Breast epithelium (tissue), 4 donors: ENCODE results near the gene NYNRIN. TPM values are rescaled to one million over a fixed set of nuclear protein-coding genes. Genes with fewer than 3 reads are reported as not detected.

Source experiments
- DNase-seq, 2 donors: peaks; one replicate each; pipeline ENCODE4 v3.0.0-alpha.2; 2019; ENCODE audit warnings: low spot score in 2 of 2
- H3K27ac ChIP-seq, 2 donors: fragments of 200-600 bp; sonication (generic) in 1 of 2; one replicate each; pipeline ENCODE4 v1.5.1; 2016 to 2019; ENCODE audit warnings: mild to moderate bottlenecking in 1 of 2
- H3K27me3 ChIP-seq, 2 donors: fragments of 200-600 bp; sonication (generic) in 1 of 2; one replicate each; pipeline versions ENCODE4 v1.5.1 to v1.6.0; 2017 to 2019; ENCODE audit warnings: control low read depth in 1 of 2, mild to moderate bottlenecking in 1 of 2
- H3K36me3 ChIP-seq: fragments of 200-600 bp; one replicate; pipeline ENCODE4 v1.5.1; 2019
- H3K4me1 ChIP-seq, 2 donors: fragments of 200-600 bp; sonication (generic); one replicate each; pipeline ENCODE4 v1.5.1; 2016 to 2019; ENCODE audit warnings: control low read depth in 1 of 2
- H3K4me3 ChIP-seq, 3 donors: fragments of 200-600 bp; sonication (generic); 1 replicate in 2 of 3; 2 replicates in 1 of 3; pipeline ENCODE4 v1.5.1; 2016 to 2019; ENCODE audit warnings: mild to moderate bottlenecking in 3 of 3, moderate library complexity in 2 of 3
- H3K9me3 ChIP-seq, 2 donors: fragments of 200-600 bp; sonication (generic) in 1 of 2; one replicate each; pipeline ENCODE4 v1.5.1; 2016 to 2019; ENCODE audit warnings: control low read depth in 1 of 2
- POLR2A ChIP-seq: fragments of 450-650 bp; IDR thresholded peaks from one replicate; pipeline ENCODE4 v1.6.1; 2016; ENCODE audit warnings: antibody characterized with exemption, mild to moderate bottlenecking, moderate library complexity
- POLR2AphosphoS5 ChIP-seq, 3 donors: sonication (generic); formaldehyde crosslinking; IDR thresholded peaks; one replicate each; pipeline ENCODE4 v1.6.1; 2017; ENCODE audit warnings: antibody characterized with exemption in 3 of 3
- intact Hi-C: fragments of 100-400 bp; cut with DNase I; formaldehyde crosslinking; loops from one replicate; pipeline ENCODE4 v1.15.1; 2023; ENCODE audit warnings: low total_unique reads
- total RNA-seq, 3 donors: library from RNA; depleted of rRNA; stranded (reverse); fragments of >200 nt; gene quantifications; one replicate each; pipeline ENCODE4 v1.1.0, GENCODE V29; 2016
- TF ChIP-seq, protein P1 (sequence below), 3 donors: fragments of 450-650 bp; IDR thresholded peaks; one replicate each; pipeline ENCODE4 v1.5.1; 2016 to 2017; ENCODE audit warnings: antibody characterized with exemption in 3 of 3, mild to moderate bottlenecking in 3 of 3, moderate library complexity in 3 of 3

NYNRIN gene
- total RNA-seq, 3 donors from 2014 or later, result 6.4 to 8.2 (median 7.7) TPM

DNA sequence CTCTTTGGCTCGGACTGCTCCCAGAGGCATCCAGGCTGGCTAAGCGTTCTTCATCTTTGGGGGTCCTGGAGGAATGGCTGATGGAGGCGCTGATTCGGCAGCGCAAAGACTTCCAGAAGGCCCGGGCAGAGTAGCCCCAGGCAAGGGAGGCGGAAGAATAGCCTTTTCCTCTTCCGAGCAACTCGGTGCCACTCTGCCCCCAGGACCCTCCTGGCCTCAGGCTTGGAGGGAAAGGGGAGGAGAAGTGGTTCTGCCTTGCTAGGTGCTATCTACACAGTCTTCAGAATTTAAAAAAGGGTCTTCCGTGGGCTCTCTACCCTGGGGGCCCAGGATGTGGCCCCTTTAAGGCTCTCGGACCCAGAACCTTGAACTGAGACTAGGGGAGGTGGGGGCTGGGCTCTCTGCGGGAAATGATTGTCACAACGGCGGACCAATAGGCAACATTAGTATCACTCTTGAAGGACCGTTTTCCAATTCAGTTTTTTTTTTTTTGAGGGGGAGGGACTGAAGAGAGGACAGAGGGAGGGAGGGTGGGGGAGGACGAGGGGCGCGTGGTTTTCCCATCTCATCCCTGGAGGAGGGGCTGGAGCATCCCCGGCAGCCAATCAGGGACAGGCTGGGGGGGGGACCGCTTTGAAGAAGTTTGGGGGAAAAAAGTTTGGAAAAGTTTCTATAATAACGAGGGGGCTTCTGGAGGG is 31.1 kb upstream of the NYNRIN start, which contains the start of gene NFATC4:
NFATC4 (plus strand) TSS at position 671 of the 698 bp plus-strand sequence. CDS start 157 bp downstream, outside the sequence.
- intact Hi-C loops, result loop anchor here (2.0 to 5.0 kb wide), 2 partner anchors 35 to 63 kb away; no protein-coding TSS in a partner anchor
- H3K4me1 ChIP-seq, result peaks cover 4 to 5% of the 10 kb centered on the region in 2 donors
- peak within 1 kb of the TSS; percentile 65 to 84 (median 67) for H3K4me3 ChIP-seq

DNA sequence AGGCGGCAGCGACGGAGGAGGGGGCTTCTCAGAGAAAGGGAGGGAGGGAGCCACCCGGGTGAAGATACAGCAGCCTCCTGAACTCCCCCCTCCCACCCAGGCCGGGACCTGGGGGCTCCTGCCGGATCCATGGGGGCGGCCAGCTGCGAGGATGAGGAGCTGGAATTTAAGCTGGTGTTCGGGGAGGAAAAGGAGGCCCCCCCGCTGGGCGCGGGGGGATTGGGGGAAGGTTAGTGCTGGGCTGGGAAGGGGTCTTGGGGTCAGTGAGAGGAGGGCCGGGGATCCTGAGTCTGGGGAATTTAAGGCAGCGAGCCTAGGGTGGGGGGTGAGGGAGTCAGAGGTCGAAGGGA is 30.6 kb upstream of the NYNRIN start:
- no peaks in the 10 kb centered on the region for H3K36me3 ChIP-seq
- TF ChIP-seq POLR2A (no peak), POLR2AphosphoS5 (IDR thresholded peaks at IDR 0.05) (no peak)
- TF ChIP-seq, protein P1, sequence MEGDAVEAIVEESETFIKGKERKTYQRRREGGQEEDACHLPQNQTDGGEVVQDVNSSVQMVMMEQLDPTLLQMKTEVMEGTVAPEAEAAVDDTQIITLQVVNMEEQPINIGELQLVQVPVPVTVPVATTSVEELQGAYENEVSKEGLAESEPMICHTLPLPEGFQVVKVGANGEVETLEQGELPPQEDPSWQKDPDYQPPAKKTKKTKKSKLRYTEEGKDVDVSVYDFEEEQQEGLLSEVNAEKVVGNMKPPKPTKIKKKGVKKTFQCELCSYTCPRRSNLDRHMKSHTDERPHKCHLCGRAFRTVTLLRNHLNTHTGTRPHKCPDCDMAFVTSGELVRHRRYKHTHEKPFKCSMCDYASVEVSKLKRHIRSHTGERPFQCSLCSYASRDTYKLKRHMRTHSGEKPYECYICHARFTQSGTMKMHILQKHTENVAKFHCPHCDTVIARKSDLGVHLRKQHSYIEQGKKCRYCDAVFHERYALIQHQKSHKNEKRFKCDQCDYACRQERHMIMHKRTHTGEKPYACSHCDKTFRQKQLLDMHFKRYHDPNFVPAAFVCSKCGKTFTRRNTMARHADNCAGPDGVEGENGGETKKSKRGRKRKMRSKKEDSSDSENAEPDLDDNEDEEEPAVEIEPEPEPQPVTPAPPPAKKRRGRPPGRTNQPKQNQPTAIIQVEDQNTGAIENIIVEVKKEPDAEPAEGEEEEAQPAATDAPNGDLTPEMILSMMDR (IDR thresholded peaks at IDR 0.05), result no peak
- H3K4me1 ChIP-seq, result peaks cover 4 to 5% of the 10 kb centered on the region in 2 donors
- H3K27ac ChIP-seq, result peak overlapping the region; percentile 93 to 98
- H3K4me3 ChIP-seq, result peak overlapping the region; percentile 65 to 84 (median 67)
- DNase-seq, result no peak
- no peaks in the 10 kb centered on the region for H3K9me3 ChIP-seq
- no peaks in the 10 kb centered on the region for H3K27me3 ChIP-seq
- intact Hi-C loops, result loop anchor here (2.0 to 5.0 kb wide), 2 partner anchors 36 to 63 kb away; no protein-coding TSS in a partner anchor

More for the DNA sequence above, 31.1 kb upstream of the NYNRIN start, which contains the start of gene NFATC4:
- peak; percentile 60 to 62 for DNase-seq
- H3K36me3 ChIP-seq, result no peaks in the 10 kb centered on the region
- TF ChIP-seq POLR2A (no peak), POLR2AphosphoS5 (IDR thresholded peaks at IDR 0.05) (peak in 1 of 3 donors; percentile 20)
- TF ChIP-seq, protein P1 (IDR thresholded peaks at IDR 0.05), result no peak
- H3K9me3 ChIP-seq, result no peaks in the 10 kb centered on the region
- H3K27ac ChIP-seq, result peak within 1 kb of the TSS; percentile 93 to 98
- H3K27me3 ChIP-seq, result no peaks in the 10 kb centered on the region

DNA sequence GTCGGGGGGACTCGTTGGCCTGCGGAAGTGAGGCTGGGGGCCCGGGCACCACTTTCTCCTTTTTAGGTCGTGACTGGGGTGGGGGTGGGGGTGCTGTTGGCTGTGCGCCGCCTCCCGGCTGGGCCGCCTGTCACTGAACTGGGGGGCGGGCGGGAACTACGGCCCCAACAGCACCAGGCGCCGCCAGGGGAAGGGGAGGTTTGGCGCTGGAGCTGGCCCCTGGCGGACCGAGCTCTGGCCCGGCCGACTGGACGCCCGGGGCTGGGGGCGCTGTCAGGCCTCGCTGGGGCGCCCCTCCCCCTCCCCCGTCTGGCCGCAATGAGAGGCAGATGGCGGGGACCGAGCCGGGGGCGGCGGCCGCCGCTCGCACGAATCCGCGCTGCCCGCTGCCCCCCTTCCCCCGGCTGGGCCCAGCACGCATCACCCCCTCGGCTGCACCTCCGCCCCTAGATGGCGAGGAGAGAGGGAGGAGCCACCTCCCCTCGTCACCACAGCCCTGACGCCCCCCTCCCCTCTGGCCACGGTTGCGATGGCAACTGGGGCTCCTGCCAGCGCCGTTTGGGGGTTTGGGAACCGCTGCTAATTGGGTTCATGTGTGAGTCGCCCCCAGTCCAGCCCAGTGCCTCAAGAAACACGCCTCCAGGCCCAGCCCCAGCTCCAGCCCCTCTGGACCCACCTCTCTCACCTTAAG is 30.1 kb upstream of the NYNRIN start:
- intact Hi-C loops, result loop anchor here (2.0 to 5.0 kb wide), 2 partner anchors 36 to 62 kb away; no protein-coding TSS in a partner anchor
- TF ChIP-seq POLR2AphosphoS5 (IDR thresholded peaks at IDR 0.05) (no peak), POLR2A (no peak)
- TF ChIP-seq, protein P1 (IDR thresholded peaks at IDR 0.05), result no peak
- peak overlapping the region; percentile 93 to 98 for H3K27ac ChIP-seq
- no peaks in the 10 kb centered on the region for H3K36me3 ChIP-seq
- no peaks in the 10 kb centered on the region for H3K9me3 ChIP-seq
- no peaks in the 10 kb centered on the region for H3K27me3 ChIP-seq
- peak; percentile 56 to 58 for DNase-seq
- peak overlapping the region; percentile 65 to 84 (median 67) for H3K4me3 ChIP-seq
- H3K4me1 ChIP-seq, result peaks cover 4 to 5% of the 10 kb centered on the region in 2 donors

DNA sequence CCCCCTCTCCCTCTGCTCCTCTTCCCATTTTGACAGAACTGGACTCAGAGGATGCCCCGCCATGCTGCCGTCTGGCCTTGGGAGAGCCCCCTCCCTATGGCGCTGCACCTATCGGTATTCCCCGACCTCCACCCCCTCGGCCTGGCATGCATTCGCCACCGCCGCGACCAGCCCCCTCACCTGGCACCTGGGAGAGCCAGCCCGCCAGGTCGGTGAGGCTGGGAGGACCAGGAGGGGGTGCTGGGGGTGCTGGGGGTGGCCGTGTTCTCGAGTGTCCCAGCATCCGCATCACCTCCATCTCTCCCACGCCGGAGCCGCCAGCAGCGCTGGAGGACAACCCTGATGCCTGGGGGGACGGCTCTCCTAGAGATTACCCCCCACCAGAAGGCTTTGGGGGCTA is 29.3 kb upstream of the NYNRIN start:
- H3K4me3 ChIP-seq, result peak overlapping the region in 2 of 3 donors; percentile 67 to 84
- TF ChIP-seq, protein P1 (IDR thresholded peaks at IDR 0.05), result no peak
- TF ChIP-seq POLR2A (no peak), POLR2AphosphoS5 (IDR thresholded peaks at IDR 0.05) (no peak)
- intact Hi-C loops, result loop anchor here (2.0 to 5.0 kb wide), 2 partner anchors 37 to 61 kb away; no protein-coding TSS in a partner anchor

More for the DNA sequence above, 29.3 kb upstream of the NYNRIN start:
- Histone ChIP-seq H3K4me1 (peaks cover 4 to 5% of the 10 kb centered on the region in 2 donors), H3K27ac (peak overlapping the region; percentile 93 to 98), H3K9me3 (no peaks in the 10 kb centered on the region), H3K27me3 (no peaks in the 10 kb centered on the region), H3K36me3 (no peaks in the 10 kb centered on the region)
- no peak for DNase-seq
